IMR-90 (cell line): ENCODE measurements around the gene HOXD3. TPM values are rescaled to one million over a fixed set of nuclear protein-coding genes. Genes with fewer than 3 reads are reported as not detected.

Experiments used
- ATAC-seq: fragments of 200-7000 bp; cut with Tn5 transposase; 2 replicates; pipeline ENCODE4 v1.9.1; 2020; ENCODE audit warnings: low read depth, mild to moderate bottlenecking, moderate library complexity
- BruUV-seq: library from RNA; stranded (reverse); fragments of 400-500 nt; replicated peaks from 2 replicates; lab custom pipeline; 2021; lab: Mats Ljungman, UMichigan
- CTCF ChIA-PET: fragments of 300-600 bp; formaldehyde crosslinking; extraction: SDS; loops from one replicate; lab custom pipeline; 2021; ENCODE audit warnings: antibody characterized with exemption; lab: Yijun Ruan, JAX
- POLR2A ChIA-PET: fragments of 300-600 bp; sonication (Branson Sonifier 250); formaldehyde crosslinking; loops from one replicate; lab custom pipeline; 2022; ENCODE audit warnings: antibody characterized with exemption; ENCODE audit not compliant: unreplicated experiment; lab: Charles Lee
- DNase-seq: peaks from one replicate; pipeline ENCODE4 v3.0.0; 2013
- H2AFZ ChIP-seq: replicated peaks from 2 replicates; pipeline ENCODE3; 2013; ENCODE audit warnings: low read length, mild to moderate bottlenecking; ENCODE audit not compliant: poor library complexity
- H2AK5ac ChIP-seq: 2 replicates; pipeline ENCODE4 v1.6.1; 2013; ENCODE audit warnings: low read depth, low read length, inconsistent platforms
- H2AK9ac ChIP-seq: replicated peaks from 2 replicates; pipeline ENCODE3; 2013; ENCODE audit warnings: mild to moderate bottlenecking, low read depth, low read length, moderate library complexity; ENCODE audit not compliant: poor library complexity
- H2BK120ac ChIP-seq: 2 replicates; pipeline ENCODE4 v1.6.1; 2013; ENCODE audit warnings: low read depth, low read length, inconsistent platforms
- H2BK15ac ChIP-seq: 3 replicates; pipeline ENCODE4 v1.6.1; 2013; ENCODE audit warnings: low read depth, low read length, inconsistent platforms
- H2BK20ac ChIP-seq: 2 replicates; pipeline ENCODE4 v1.6.1; 2013; ENCODE audit warnings: low read depth, mild to moderate bottlenecking, inconsistent platforms, low read length, moderate library complexity
- H2BK5ac ChIP-seq: 2 replicates; pipeline ENCODE4 v1.6.1; 2013; ENCODE audit warnings: mild to moderate bottlenecking, low read depth, low read length, inconsistent platforms; ENCODE audit not compliant: poor library complexity, severe bottlenecking
- H3K14ac ChIP-seq: replicated peaks from 2 replicates; pipeline ENCODE4 v1.6.1; 2013; ENCODE audit warnings: low read depth, low read length, inconsistent platforms
- H3K18ac ChIP-seq: 2 replicates; pipeline ENCODE4 v1.6.1; 2013; ENCODE audit warnings: low read depth, low read length, control low read depth
- H3K23ac ChIP-seq: 2 replicates; pipeline ENCODE4 v1.6.1; 2013; ENCODE audit warnings: low read depth, low read length, inconsistent platforms
- H3K27ac ChIP-seq: 2 replicates; pipeline ENCODE4 v1.5.1; 2013; ENCODE audit warnings: mild to moderate bottlenecking, control low read depth, low read length; ENCODE audit not compliant: insufficient read depth
- H3K27me3 ChIP-seq: 2 replicates; pipeline ENCODE4 v1.6.1; 2013; ENCODE audit warnings: low read length; ENCODE audit not compliant: control insufficient read depth, insufficient read depth
- H3K36me3 ChIP-seq: 2 replicates; pipeline ENCODE4 v1.6.1; 2013; ENCODE audit warnings: low read length, mixed read lengths; ENCODE audit not compliant: control insufficient read depth, insufficient read depth
- H3K4ac ChIP-seq: 2 replicates; pipeline ENCODE4 v1.6.1; 2013; ENCODE audit warnings: low read depth, low read length, inconsistent platforms
- H3K4me1 ChIP-seq: 2 replicates; pipeline ENCODE4 v1.6.1; 2013; ENCODE audit warnings: low read length, mixed read lengths; ENCODE audit not compliant: control insufficient read depth, insufficient read depth
- H3K4me2 ChIP-seq: 2 replicates; pipeline ENCODE4 v1.6.1; 2013; ENCODE audit warnings: low read depth, mild to moderate bottlenecking, control low read depth, low read length, moderate library complexity
- H3K4me3 ChIP-seq: 2 replicates; pipeline ENCODE4 v1.5.1; 2013; ENCODE audit warnings: low read depth, mild to moderate bottlenecking, control low read depth, low read length, moderate library complexity; ENCODE audit not compliant: insufficient read depth
- H3K56ac ChIP-seq: 2 replicates; pipeline ENCODE4 v1.6.1; 2013; ENCODE audit warnings: low read length, inconsistent platforms; ENCODE audit not compliant: insufficient read depth; ENCODE audit errors: extremely low read depth
- H3K79me1 ChIP-seq, 2 experiments: 2 replicates each; pipeline ENCODE4 v1.6.1; 2013; ENCODE audit warnings: low read length in 2 of 2, inconsistent platforms in 1 of 2, low read depth in 1 of 2
- H3K9ac ChIP-seq: 2 replicates; pipeline ENCODE4 v1.6.1; 2013; ENCODE audit warnings: low read depth, low read length, control low read depth
- H3K9me1 ChIP-seq: 2 replicates; pipeline ENCODE4 v1.6.1; 2013; ENCODE audit warnings: low read length, inconsistent platforms; ENCODE audit not compliant: insufficient read depth
- H3K9me3 ChIP-seq: 2 replicates; pipeline ENCODE4 v1.6.1; 2013; ENCODE audit warnings: low read length; ENCODE audit not compliant: control insufficient read depth, insufficient read depth
- H4K20me1 ChIP-seq: 2 replicates; pipeline ENCODE4 v1.6.1; 2013; ENCODE audit warnings: low read length, inconsistent platforms; ENCODE audit not compliant: insufficient read depth
- H4K5ac ChIP-seq: 2 replicates; pipeline ENCODE4 v1.6.1; 2013; ENCODE audit warnings: mild to moderate bottlenecking, low read depth, low read length, control low read depth
- H4K8ac ChIP-seq, 2 experiments: 2 replicates each; pipeline ENCODE4 v1.6.1; 2013; ENCODE audit warnings: low read depth in 2 of 2, low read length in 2 of 2, control low read depth in 1 of 2, inconsistent platforms in 1 of 2
- H4K91ac ChIP-seq: 2 replicates; pipeline ENCODE4 v1.6.1; 2013; ENCODE audit warnings: low read depth, low read length, inconsistent platforms; ENCODE audit not compliant: insufficient read depth
- CEBPB ChIP-seq: IDR thresholded peaks from 2 replicates; pipeline ENCODE4 v1.6.1; 2012; ENCODE audit warnings: low read depth, low read length, improper control_type of control experiment
- FOS ChIP-seq: fragments of 150-350 bp; IDR thresholded peaks from 2 replicates; pipeline ENCODE4 v1.6.1; 2016; ENCODE audit warnings: low read depth, low read length
- RAD21 ChIP-seq: IDR thresholded peaks from 2 replicates; pipeline ENCODE4 v1.6.1; 2012; ENCODE audit warnings: low read length, improper control_type of control experiment
- USF2 ChIP-seq: fragments of 150-350 bp; IDR thresholded peaks from 2 replicates; pipeline ENCODE4 v1.6.1; 2017; ENCODE audit warnings: mild to moderate bottlenecking, antibody characterized with exemption, low read length, low read depth
- WGBS, 2 experiments: methylation state at CpG; one replicate each; pipeline versions ENCODE4 v1.1.5 to v1.1.7; 2013; ENCODE audit warnings: missing lambda C conversion rate in 2 of 2; ENCODE audit not compliant: insufficient read length in 1 of 2; ENCODE audit errors: extremely low coverage in 2 of 2; 5-methylcytosine and 5-hydroxymethylcytosine counted together
- dilution Hi-C: fragments of 300-500 bp; cut with HindIII; formaldehyde crosslinking; loops from one replicate; pipeline ENCODE4 v1.14.3; 2018; ENCODE audit warnings: low sequenced_read_pairs; ENCODE audit not compliant: unreplicated experiment
- in situ Hi-C: fragments of 300-500 bp; cut with MboI; formaldehyde crosslinking; loops from 3 replicates; pipeline ENCODE4 v1.14.3; 2019; ENCODE audit warnings: low sequenced_read_pairs, inconsistent platforms, mixed read lengths
- intact Hi-C: fragments of 100-400 bp; cut with micrococcal nuclease; formaldehyde crosslinking; loops from 2 replicates; pipeline ENCODE4 v1.10.0; 2022
- polyA plus RNA-seq, 3 experiments: library from polyadenylated mRNA; depleted of rRNA; stranded (reverse); fragments of >200 nt; gene quantifications; 2 replicates each; pipeline ENCODE4 v1.2.3, GENCODE V29; 2012; ENCODE audit warnings: low replicate concordance in 1 of 3
- total RNA-seq: library from RNA; depleted of rRNA; stranded (reverse); fragments of >200 nt; gene quantifications from 2 replicates; pipeline ENCODE4 v1.2.3, GENCODE V29; 2012

Gene HOXD3
- total and polyA plus RNA-seq, 2 of the 4 experiments (the other 2 are of a cell fraction) = not detected

GRCh38 chr2:176109192-176109901 lies 47.8 kb upstream of the HOXD3 start:
- Histone ChIP-seq H4K20me1 (no peaks in the 10 kb centered on the region), H3K18ac (no peak overlapping the region), H3K4me1 (no peaks in the 10 kb centered on the region), H2AK5ac (no peak overlapping the region), H4K8ac (no peak overlapping the region), H3K79me1 (no peaks in the 10 kb centered on the region), H3K14ac (no peak overlapping the region), H4K91ac (no peak overlapping the region), H2BK5ac (no peak overlapping the region), H2AFZ (no peak overlapping the region), H3K9me1 (no peaks in the 10 kb centered on the region), H3K27me3 (peaks cover 92% of the 10 kb centered on the region), H2AK9ac (no peak overlapping the region), H4K5ac (no peak overlapping the region), H3K4me3 (no peak overlapping the region), H3K9ac (no peak overlapping the region), H2BK15ac (no peak overlapping the region), H3K27ac (no peak overlapping the region), H3K9me3 (peaks cover 5% of the 10 kb centered on the region), H3K4ac (no peak overlapping the region), H2BK20ac (no peak overlapping the region), H3K36me3 (no peaks in the 10 kb centered on the region), H3K56ac (no peak overlapping the region), H3K4me2 (no peak overlapping the region; the same call in 1 of the 2 replicates), H3K23ac (no peak overlapping the region), H2BK120ac (no peak overlapping the region)
- no peak for ATAC-seq
- TF ChIP-seq CEBPB (no peak), USF2 (no peak), RAD21 (no peak), FOS (no peak)
- in situ Hi-C loops = no loop called here
- ChIA-PET CTCF (interaction anchor here (0.9 kb wide), 1 partner anchor 18 kb away, joined by 4 read pairs; no protein-coding TSS in a partner anchor), POLR2A (no interaction called here)
- DNase-seq = no peak
- WGBS, 2 experiments = no CpG with 5 or more reads among the region's 26 CpGs
- intact Hi-C loops = no loop called here
- no TSS peak for BruUV-seq
- dilution Hi-C loops = no loop called here
